IMR-90 (cell line): ENCODE measurements around the gene NUDT6. TPM values are rescaled to one million over a fixed set of nuclear protein-coding genes. Genes with fewer than 3 reads are reported as not detected.
A peak's percentile ranks its signal among the peaks of the same experiment; 100 is the strongest.

Experiments used
- ATAC-seq: fragments of 200-7000 bp; cut with Tn5 transposase; 2 replicates; pipeline ENCODE4 v1.9.1; 2020; ENCODE audit warnings: low read depth, mild to moderate bottlenecking, moderate library complexity
- BruUV-seq: library from RNA; stranded (reverse); fragments of 400-500 nt; replicated peaks from 2 replicates; lab custom pipeline; 2021; lab: Mats Ljungman, UMichigan
- CTCF ChIA-PET: fragments of 300-600 bp; formaldehyde crosslinking; extraction: SDS; loops from one replicate; lab custom pipeline; 2021; ENCODE audit warnings: antibody characterized with exemption; lab: Yijun Ruan, JAX
- POLR2A ChIA-PET: fragments of 300-600 bp; sonication (Branson Sonifier 250); formaldehyde crosslinking; loops from one replicate; lab custom pipeline; 2022; ENCODE audit warnings: antibody characterized with exemption; ENCODE audit not compliant: unreplicated experiment; lab: Charles Lee
- DNase-seq: peaks from one replicate; pipeline ENCODE4 v3.0.0; 2013
- H2AFZ ChIP-seq: replicated peaks from 2 replicates; pipeline ENCODE3; 2013; ENCODE audit warnings: low read length, mild to moderate bottlenecking; ENCODE audit not compliant: poor library complexity
- H2AK5ac ChIP-seq: 2 replicates; pipeline ENCODE4 v1.6.1; 2013; ENCODE audit warnings: low read depth, low read length, inconsistent platforms
- H2AK9ac ChIP-seq: replicated peaks from 2 replicates; pipeline ENCODE3; 2013; ENCODE audit warnings: mild to moderate bottlenecking, low read depth, low read length, moderate library complexity; ENCODE audit not compliant: poor library complexity
- H2BK120ac ChIP-seq: 2 replicates; pipeline ENCODE4 v1.6.1; 2013; ENCODE audit warnings: low read depth, low read length, inconsistent platforms
- H2BK15ac ChIP-seq: 3 replicates; pipeline ENCODE4 v1.6.1; 2013; ENCODE audit warnings: low read depth, low read length, inconsistent platforms
- H2BK20ac ChIP-seq: 2 replicates; pipeline ENCODE4 v1.6.1; 2013; ENCODE audit warnings: low read depth, mild to moderate bottlenecking, inconsistent platforms, low read length, moderate library complexity
- H2BK5ac ChIP-seq: 2 replicates; pipeline ENCODE4 v1.6.1; 2013; ENCODE audit warnings: mild to moderate bottlenecking, low read depth, low read length, inconsistent platforms; ENCODE audit not compliant: poor library complexity, severe bottlenecking
- H3K14ac ChIP-seq: replicated peaks from 2 replicates; pipeline ENCODE4 v1.6.1; 2013; ENCODE audit warnings: low read depth, low read length, inconsistent platforms
- H3K18ac ChIP-seq: 2 replicates; pipeline ENCODE4 v1.6.1; 2013; ENCODE audit warnings: low read depth, low read length, control low read depth
- H3K23ac ChIP-seq: 2 replicates; pipeline ENCODE4 v1.6.1; 2013; ENCODE audit warnings: low read depth, low read length, inconsistent platforms
- H3K27ac ChIP-seq: 2 replicates; pipeline ENCODE4 v1.5.1; 2013; ENCODE audit warnings: mild to moderate bottlenecking, control low read depth, low read length; ENCODE audit not compliant: insufficient read depth
- H3K27me3 ChIP-seq: 2 replicates; pipeline ENCODE4 v1.6.1; 2013; ENCODE audit warnings: low read length; ENCODE audit not compliant: control insufficient read depth, insufficient read depth
- H3K36me3 ChIP-seq: 2 replicates; pipeline ENCODE4 v1.6.1; 2013; ENCODE audit warnings: low read length, mixed read lengths; ENCODE audit not compliant: control insufficient read depth, insufficient read depth
- H3K4ac ChIP-seq: 2 replicates; pipeline ENCODE4 v1.6.1; 2013; ENCODE audit warnings: low read depth, low read length, inconsistent platforms
- H3K4me1 ChIP-seq: 2 replicates; pipeline ENCODE4 v1.6.1; 2013; ENCODE audit warnings: low read length, mixed read lengths; ENCODE audit not compliant: control insufficient read depth, insufficient read depth
- H3K4me2 ChIP-seq: 2 replicates; pipeline ENCODE4 v1.6.1; 2013; ENCODE audit warnings: low read depth, mild to moderate bottlenecking, control low read depth, low read length, moderate library complexity
- H3K4me3 ChIP-seq: 2 replicates; pipeline ENCODE4 v1.5.1; 2013; ENCODE audit warnings: low read depth, mild to moderate bottlenecking, control low read depth, low read length, moderate library complexity; ENCODE audit not compliant: insufficient read depth
- H3K56ac ChIP-seq: 2 replicates; pipeline ENCODE4 v1.6.1; 2013; ENCODE audit warnings: low read length, inconsistent platforms; ENCODE audit not compliant: insufficient read depth; ENCODE audit errors: extremely low read depth
- H3K79me1 ChIP-seq, 2 experiments: 2 replicates each; pipeline ENCODE4 v1.6.1; 2013; ENCODE audit warnings: low read length in 2 of 2, inconsistent platforms in 1 of 2, low read depth in 1 of 2
- H3K9ac ChIP-seq: 2 replicates; pipeline ENCODE4 v1.6.1; 2013; ENCODE audit warnings: low read depth, low read length, control low read depth
- H3K9me1 ChIP-seq: 2 replicates; pipeline ENCODE4 v1.6.1; 2013; ENCODE audit warnings: low read length, inconsistent platforms; ENCODE audit not compliant: insufficient read depth
- H3K9me3 ChIP-seq: 2 replicates; pipeline ENCODE4 v1.6.1; 2013; ENCODE audit warnings: low read length; ENCODE audit not compliant: control insufficient read depth, insufficient read depth
- H4K20me1 ChIP-seq: 2 replicates; pipeline ENCODE4 v1.6.1; 2013; ENCODE audit warnings: low read length, inconsistent platforms; ENCODE audit not compliant: insufficient read depth
- H4K5ac ChIP-seq: 2 replicates; pipeline ENCODE4 v1.6.1; 2013; ENCODE audit warnings: mild to moderate bottlenecking, low read depth, low read length, control low read depth
- H4K8ac ChIP-seq, 2 experiments: 2 replicates each; pipeline ENCODE4 v1.6.1; 2013; ENCODE audit warnings: low read depth in 2 of 2, low read length in 2 of 2, control low read depth in 1 of 2, inconsistent platforms in 1 of 2
- H4K91ac ChIP-seq: 2 replicates; pipeline ENCODE4 v1.6.1; 2013; ENCODE audit warnings: low read depth, low read length, inconsistent platforms; ENCODE audit not compliant: insufficient read depth
- BHLHE40 ChIP-seq: fragments of 150-350 bp; IDR thresholded peaks from 2 replicates; pipeline ENCODE4 v1.6.1; 2016; ENCODE audit warnings: mild to moderate bottlenecking, low read depth, low read length
- ELK1 ChIP-seq: fragments of 150-350 bp; IDR thresholded peaks from 2 replicates; pipeline ENCODE4 v1.6.1; 2016; ENCODE audit warnings: low read depth, mild to moderate bottlenecking, low read length, moderate library complexity, borderline replicate concordance
- FOS ChIP-seq: fragments of 150-350 bp; IDR thresholded peaks from 2 replicates; pipeline ENCODE4 v1.6.1; 2016; ENCODE audit warnings: low read depth, low read length
- MAZ ChIP-seq: IDR thresholded peaks from 2 replicates; pipeline ENCODE4 v1.6.1; 2012; ENCODE audit warnings: low read depth, mild to moderate bottlenecking, low read length, improper control_type of control experiment, moderate library complexity, borderline replicate concordance
- MXI1 ChIP-seq: IDR thresholded peaks from 2 replicates; pipeline ENCODE4 v1.6.1; 2012; ENCODE audit warnings: low read depth, mild to moderate bottlenecking, low read length, moderate library complexity, borderline replicate concordance
- NFE2L2 ChIP-seq: fragments of 150-350 bp; IDR thresholded peaks from 2 replicates; pipeline ENCODE4 v1.6.1; 2016; ENCODE audit warnings: low read depth, mild to moderate bottlenecking, low read length
- POLR2A ChIP-seq: IDR thresholded peaks from 2 replicates; pipeline ENCODE4 v1.6.1; 2012; ENCODE audit warnings: mild to moderate bottlenecking, low read depth, low read length
- RAD21 ChIP-seq: IDR thresholded peaks from 2 replicates; pipeline ENCODE4 v1.6.1; 2012; ENCODE audit warnings: low read length, improper control_type of control experiment
- RCOR1 ChIP-seq: IDR thresholded peaks from 2 replicates; pipeline ENCODE4 v1.6.1; 2012; ENCODE audit warnings: mild to moderate bottlenecking, low read length, improper control_type of control experiment; ENCODE audit not compliant: insufficient replicate concordance
- WGBS, 2 experiments: methylation state at CpG; one replicate each; pipeline versions ENCODE4 v1.1.5 to v1.1.7; 2013; ENCODE audit warnings: missing lambda C conversion rate in 2 of 2; ENCODE audit not compliant: insufficient read length in 1 of 2; ENCODE audit errors: extremely low coverage in 2 of 2; 5-methylcytosine and 5-hydroxymethylcytosine counted together
- dilution Hi-C: fragments of 300-500 bp; cut with HindIII; formaldehyde crosslinking; loops from one replicate; pipeline ENCODE4 v1.14.3; 2018; ENCODE audit warnings: low sequenced_read_pairs; ENCODE audit not compliant: unreplicated experiment
- in situ Hi-C: fragments of 300-500 bp; cut with MboI; formaldehyde crosslinking; loops from 3 replicates; pipeline ENCODE4 v1.14.3; 2019; ENCODE audit warnings: low sequenced_read_pairs, inconsistent platforms, mixed read lengths
- intact Hi-C: fragments of 100-400 bp; cut with micrococcal nuclease; formaldehyde crosslinking; loops from 2 replicates; pipeline ENCODE4 v1.10.0; 2022
- polyA plus RNA-seq, 3 experiments: library from polyadenylated mRNA; depleted of rRNA; stranded (reverse); fragments of >200 nt; gene quantifications; 2 replicates each; pipeline ENCODE4 v1.2.3, GENCODE V29; 2012; ENCODE audit warnings: low replicate concordance in 1 of 3
- total RNA-seq: library from RNA; depleted of rRNA; stranded (reverse); fragments of >200 nt; gene quantifications from 2 replicates; pipeline ENCODE4 v1.2.3, GENCODE V29; 2012

Gene NUDT6
- total and polyA plus RNA-seq, 2 of the 4 experiments (the other 2 are of a cell fraction): 2.7 to 4.8 TPM

GRCh38 chr4:122899682-122900081 lies 22.7 kb downstream of the NUDT6 start:
- no peak overlapping the region for H2AFZ ChIP-seq
- peak overlapping the region; percentile 93 for H2AK5ac ChIP-seq
- peak overlapping the region; percentile 90 for H3K4ac ChIP-seq
- H3K36me3 ChIP-seq: peaks cover 4% of the 10 kb centered on the region
- BruUV-seq: no TSS peak
- POLR2A ChIA-PET: no interaction called here
- H3K9ac ChIP-seq: no peak overlapping the region
- dilution Hi-C loops (loop anchor here (25.0 kb wide), 2 partner anchors 137 to 287 kb away; partner anchors contain the start of gene IL21), in situ Hi-C loops (loop anchor here (25.0 kb wide), 1 partner anchor 587 kb away; no protein-coding TSS in a partner anchor), intact Hi-C loops (no loop called here)
- H3K9me1 ChIP-seq: peaks cover 10% of the 10 kb centered on the region
- H3K14ac ChIP-seq: peak overlapping the region; percentile 80
- no peaks in the 10 kb centered on the region for H4K20me1 ChIP-seq
- CTCF ChIA-PET: no interaction called here
- ATAC-seq (no peak; the same call in 1 of the 2 replicates), DNase-seq (no peak)
- WGBS, 2 experiments: 100% methylated on average over 3 of the region's 7 CpGs; no CpG with 5 or more reads in 1 of the 2 experiments
- H2BK5ac ChIP-seq: peak overlapping the region; percentile 86
- H3K27me3 ChIP-seq: no peaks in the 10 kb centered on the region
- H4K91ac ChIP-seq: peak overlapping the region; percentile 85
- H3K79me1 ChIP-seq: peaks cover 10 to 21% of the 10 kb centered on the region in 2 experiments; a peak in 3 of 4 replicates
- peak overlapping the region; percentile 79 for H2BK120ac ChIP-seq
- H3K4me1 ChIP-seq: peaks cover 17% of the 10 kb centered on the region
- peak overlapping the region; percentile 6 for H3K18ac ChIP-seq
- no peak for TF ChIP-seq POLR2A
- TF ChIP-seq FOS: no peak
- TF ChIP-seq MXI1: no peak
- TF ChIP-seq MAZ: no peak
- TF ChIP-seq NFE2L2: no peak
- TF ChIP-seq RCOR1: no peak
- TF ChIP-seq RAD21: no peak
- no peak for TF ChIP-seq ELK1
- no peak for TF ChIP-seq BHLHE40
- H3K4me2 ChIP-seq: no peak overlapping the region
- no peak overlapping the region for H2AK9ac ChIP-seq
- H2BK15ac ChIP-seq: peak overlapping the region; percentile 79; the same call in 2 of the 3 replicates
- no peak overlapping the region for H3K4me3 ChIP-seq
- peak overlapping the region; percentile 86 for H2BK20ac ChIP-seq
- H3K23ac ChIP-seq: peak overlapping the region; percentile 56; the same call in 1 of the 2 replicates
- peak overlapping the region; percentile 45 for H3K27ac ChIP-seq
- H3K56ac ChIP-seq: no peak overlapping the region
- no peaks in the 10 kb centered on the region for H3K9me3 ChIP-seq
- no peak overlapping the region; the same call in 1 of the 2 replicates for H4K5ac ChIP-seq
- H4K8ac ChIP-seq: peak overlapping the region; percentile 13 to 80; a peak in 2 of 4 replicates
